Measurements from ENCODE around the gene RBBP8NL.
"Not testable (repeated sequence)": the region's sequence is repeated elsewhere in the genome, so short reads cannot be mapped to it uniquely, and the experiment has no call there.

The RBBP8NL gene

DNA sequence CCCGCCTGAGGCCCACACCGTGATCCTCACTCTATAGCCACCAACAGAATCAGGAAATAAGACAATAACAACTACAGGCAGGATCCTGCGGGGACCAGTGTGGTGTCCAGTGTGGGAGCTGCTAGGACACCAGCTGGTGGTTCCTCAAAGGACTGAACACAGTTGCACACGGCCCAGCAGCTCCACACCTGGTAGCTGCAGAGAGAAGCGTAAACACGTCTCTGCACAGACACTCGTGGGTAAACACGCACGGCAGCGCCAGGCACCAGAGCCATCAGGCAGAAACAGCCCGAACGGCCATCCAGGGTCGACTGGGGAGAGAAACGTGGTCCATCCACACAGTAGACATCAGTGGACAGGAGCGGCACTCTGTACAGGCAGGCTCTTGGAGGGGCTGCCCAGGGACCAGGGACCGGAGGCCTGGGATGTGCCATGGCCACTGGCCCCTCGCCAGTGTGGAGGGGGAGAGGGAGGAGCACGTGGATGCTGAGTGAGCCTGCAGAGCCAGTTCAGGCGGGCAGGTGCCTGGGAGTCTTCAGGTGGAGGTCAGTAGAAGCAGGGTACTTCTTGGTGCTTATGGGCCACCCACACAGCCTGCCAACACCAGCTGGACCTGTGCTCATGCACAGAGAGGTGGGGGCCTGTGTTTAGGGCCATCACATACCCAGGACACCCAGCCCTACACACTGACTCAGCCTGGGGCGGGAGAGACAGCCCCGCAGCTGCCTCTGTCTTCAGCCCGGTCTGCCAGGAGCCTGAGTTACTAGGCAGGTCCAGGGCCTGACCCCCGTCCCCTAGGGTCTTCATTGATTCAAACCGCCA is 52.8 kb downstream of the RBBP8NL start:
- Histone ChIP-seq H4K20me1 (ENCODE audit: insufficient read depth, low read length) (peaks cover 11% of the 10 kb centered on the region), H3K36me3 (ENCODE audit: insufficient read depth, low read length) (no peaks in the 10 kb centered on the region), H3K27me3 (ENCODE audit: insufficient read depth, low read length, poor library complexity) (no peaks in the 10 kb centered on the region), H3K4me1 (ENCODE audit: insufficient read depth, low read length) (no peaks in the 10 kb centered on the region), H2AFZ (ENCODE audit: low read depth, low read length) (no peak overlapping the region), H3K9ac (ENCODE audit: low read depth, low read length) (no peak overlapping the region), H3K4me2 (ENCODE audit: insufficient read depth, low read length) (no peak overlapping the region), H3K4me3 (ENCODE audit: low read depth in 1 of 2, low read length in 2 of 2) (no peak overlapping the region), H3K27ac (ENCODE audit: low read length) (no peak overlapping the region), H3K79me2 (ENCODE audit: insufficient read depth, low read length) (no peaks in the 10 kb centered on the region), H3K9me3 (ENCODE audit: insufficient read depth, low read length, severe bottlenecking) (no peaks in the 10 kb centered on the region)
- TF ChIP-seq EZH2 (IDR thresholded peaks at IDR 0.05; ENCODE audit: borderline replicate concordance, low read depth, low read length, severe bottlenecking), result no peak
- no peak for TF ChIP-seq CTCF (IDR thresholded peaks at IDR 0.05; ENCODE audit: borderline replicate concordance, extremely low read depth, low read length, poor library complexity, severe bottlenecking)
- ATAC-seq (ENCODE audit: insufficient read depth, low read depth) (no peak), DNase-seq (no peak)

DNA sequence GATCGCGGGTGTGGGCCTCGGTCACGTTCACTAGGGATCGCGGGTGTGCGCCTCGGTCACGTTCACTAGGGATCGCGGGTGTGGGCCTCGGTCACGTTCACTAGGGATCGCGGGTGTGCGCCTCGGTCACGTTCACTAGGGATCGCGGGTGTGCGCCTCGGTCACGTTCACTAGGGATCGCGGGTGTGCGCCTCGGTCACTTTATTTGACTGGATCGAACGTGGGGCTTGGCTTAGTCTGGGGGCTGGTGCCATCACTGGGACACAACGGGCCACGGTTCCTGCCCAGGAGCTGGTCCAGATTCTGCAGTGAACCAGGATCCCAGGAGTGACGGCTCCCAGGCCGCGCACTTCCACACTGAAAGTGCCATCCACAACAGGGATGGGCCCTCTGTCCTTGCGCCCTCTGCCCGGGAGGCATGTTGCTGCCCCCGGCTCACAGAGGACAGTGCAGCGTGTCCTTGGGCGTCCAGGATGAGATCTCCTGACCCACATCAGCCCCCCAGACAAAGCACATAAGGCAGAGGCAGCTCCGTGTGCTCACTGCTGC is 53.6 kb downstream of the RBBP8NL start:
- not testable (repeated sequence) for H3K79me2 ChIP-seq (ENCODE audit: insufficient read depth, low read length); H2AFZ ChIP-seq (ENCODE audit: low read depth, low read length); H3K9me3 ChIP-seq (ENCODE audit: insufficient read depth, low read length, severe bottlenecking); H3K27me3 ChIP-seq (ENCODE audit: insufficient read depth, low read length, poor library complexity); H3K4me3 ChIP-seq (ENCODE audit: low read depth in 1 of 2, low read length in 2 of 2); H3K4me1 ChIP-seq (ENCODE audit: insufficient read depth, low read length); ATAC-seq (ENCODE audit: insufficient read depth, low read depth); H3K9ac ChIP-seq (ENCODE audit: low read depth, low read length); H3K4me2 ChIP-seq (ENCODE audit: insufficient read depth, low read length); H3K36me3 ChIP-seq (ENCODE audit: insufficient read depth, low read length); DNase-seq; H3K27ac ChIP-seq (ENCODE audit: low read length)
- peaks cover 12% of the 10 kb centered on the region for H4K20me1 ChIP-seq (ENCODE audit: insufficient read depth, low read length)

- peaks cover 12% of the 10 kb centered on the region for H4K20me1 ChIP-seq (ENCODE audit: insufficient read depth, low read length)
- H3K4me2 ChIP-seq (ENCODE audit: insufficient read depth, low read length), result no peak overlapping the region
- H3K4me1 ChIP-seq (ENCODE audit: insufficient read depth, low read length), result no peaks in the 10 kb centered on the region
- no peak overlapping the region for H3K4me3 ChIP-seq (ENCODE audit: low read depth in 1 of 2, low read length in 2 of 2)
- no peak for DNase-seq
- no peaks in the 10 kb centered on the region for H3K9me3 ChIP-seq (ENCODE audit: insufficient read depth, low read length, severe bottlenecking)
- no peaks in the 10 kb centered on the region for H3K27me3 ChIP-seq (ENCODE audit: insufficient read depth, low read length, poor library complexity)
- H3K9ac ChIP-seq (ENCODE audit: low read depth, low read length), result no peak overlapping the region
- TF ChIP-seq CTCF (IDR thresholded peaks at IDR 0.05; ENCODE audit: borderline replicate concordance, extremely low read depth, low read length, poor library complexity, severe bottlenecking) (no peak), EZH2 (IDR thresholded peaks at IDR 0.05; ENCODE audit: borderline replicate concordance, low read depth, low read length, severe bottlenecking) (no peak)
- H2AFZ ChIP-seq (ENCODE audit: low read depth, low read length), result no peak overlapping the region
- ATAC-seq (ENCODE audit: insufficient read depth, low read depth), result no peak
- no peak overlapping the region for H3K27ac ChIP-seq (ENCODE audit: low read length)
- no peaks in the 10 kb centered on the region for H3K36me3 ChIP-seq (ENCODE audit: insufficient read depth, low read length)
- no peaks in the 10 kb centered on the region for H3K79me2 ChIP-seq (ENCODE audit: insufficient read depth, low read length)
Observed at GRCh38 chr20:62372042-62372993, 55.0 kb downstream of the RBBP8NL start.

All from DND-41 (cell line).